HepG2 (cell line): ENCODE measurements around the gene KRT14. TPM values are rescaled to one million over a fixed set of nuclear protein-coding genes. Genes with fewer than 3 reads are reported as not detected.

Source experiments
- CHD4 ChIP-seq: fragments of 200-600 bp; sonication (generic); IDR thresholded peaks from 2 replicates; pipeline ENCODE4 v1.7.0; 2017; ENCODE audit warnings: mild to moderate bottlenecking, low read length, borderline replicate concordance
- E2F1 ChIP-seq: sonication (generic); formaldehyde crosslinking; IDR thresholded peaks from 2 replicates; pipeline ENCODE4 v1.5.0; 2020; ENCODE audit warnings: missing genetic modification reagents
- FOXA1 ChIP-seq, 2 experiments: fragments of 450-650 bp in 1 of 2; sonication (generic) in 1 of 2; formaldehyde crosslinking in 1 of 2; IDR thresholded peaks; 2 replicates each; pipeline versions ENCODE4 v1.4.0 to v1.6.1; 2016 to 2020; ENCODE audit warnings: missing genetic modification reagents in 1 of 2
- FOXP1 ChIP-seq, 2 experiments: fragments of 450-650 bp in 1 of 2; IDR thresholded peaks; 2 replicates each; pipeline ENCODE4 v1.6.1; 2017 to 2018; ENCODE audit warnings: antibody characterized with exemption in 1 of 2
- HOXA5 ChIP-seq: sonication (generic); formaldehyde crosslinking; IDR thresholded peaks from 2 replicates; pipeline ENCODE4 v1.4.0; 2020; ENCODE audit warnings: missing genetic modification reagents
- KMT2A ChIP-seq: sonication (generic); formaldehyde crosslinking; IDR thresholded peaks from 2 replicates; pipeline ENCODE4 v1.4.0; 2020; ENCODE audit warnings: missing genetic modification reagents
- MAFF ChIP-seq: IDR thresholded peaks from 2 replicates; pipeline ENCODE4 v1.6.1; 2011; ENCODE audit warnings: low read depth, low read length, improper control_type of control experiment
- MZF1 ChIP-seq: sonication (generic); formaldehyde crosslinking; IDR thresholded peaks from 2 replicates; pipeline ENCODE4 v1.8.1; 2023; ENCODE audit warnings: mild to moderate bottlenecking, missing genetic modification reagents, borderline replicate concordance
- TAF1 ChIP-seq: sonication (generic); formaldehyde crosslinking; IDR thresholded peaks from 2 replicates; pipeline ENCODE4 v1.4.0; 2020; ENCODE audit warnings: missing genetic modification reagents
- TBP ChIP-seq: sonication (generic); formaldehyde crosslinking; IDR thresholded peaks from 2 replicates; pipeline ENCODE4 v1.5.0; 2020; ENCODE audit warnings: missing genetic modification reagents
- TEAD2 ChIP-seq: sonication (generic); formaldehyde crosslinking; IDR thresholded peaks from 2 replicates; pipeline ENCODE4 v1.9.0; 2021; ENCODE audit warnings: missing genetic modification reagents
- TRIM24 ChIP-seq: sonication (generic); formaldehyde crosslinking; IDR thresholded peaks from 2 replicates; pipeline ENCODE4 v1.8.0; 2022; ENCODE audit warnings: mild to moderate bottlenecking, missing genetic modification reagents
- ZBTB4 ChIP-seq: sonication (generic); formaldehyde crosslinking; IDR thresholded peaks from 2 replicates; pipeline ENCODE4 v1.4.0; 2020; ENCODE audit warnings: missing genetic modification reagents, mild to moderate bottlenecking, borderline replicate concordance
- ZNF18 ChIP-seq: sonication (generic); formaldehyde crosslinking; IDR thresholded peaks from 2 replicates; pipeline ENCODE4 v1.8.0; 2022; ENCODE audit warnings: mild to moderate bottlenecking, missing genetic modification reagents; ENCODE audit not compliant: insufficient replicate concordance
- ZNF230 ChIP-seq: sonication (generic); formaldehyde crosslinking; IDR thresholded peaks from 2 replicates; pipeline ENCODE4 v1.4.0; 2020; ENCODE audit warnings: mild to moderate bottlenecking, missing genetic modification reagents
- ZNF333 ChIP-seq: sonication (generic); formaldehyde crosslinking; IDR thresholded peaks from 2 replicates; pipeline ENCODE4 v1.4.0; 2020; ENCODE audit warnings: mild to moderate bottlenecking, missing genetic modification reagents, borderline replicate concordance
- ZNF513 ChIP-seq: sonication (generic); formaldehyde crosslinking; conservative IDR thresholded peaks from 2 replicates; pipeline ENCODE4 v1.5.0; 2020; ENCODE audit warnings: missing genetic modification reagents
- ZNF546 ChIP-seq: sonication (generic); formaldehyde crosslinking; conservative IDR thresholded peaks from 2 replicates; pipeline ENCODE4 v1.8.1; 2023; ENCODE audit warnings: mild to moderate bottlenecking, missing genetic modification reagents
- ZNF567 ChIP-seq: sonication (generic); formaldehyde crosslinking; IDR thresholded peaks from 2 replicates; pipeline ENCODE4 v1.8.1; 2023; ENCODE audit warnings: mild to moderate bottlenecking, missing genetic modification reagents, borderline replicate concordance
- ZNF614 ChIP-seq: IDR thresholded peaks from 2 replicates; pipeline ENCODE4 v1.6.1; 2018; ENCODE audit warnings: missing biosample characterization, missing genetic modification reagents, inconsistent platforms, borderline replicate concordance
- polyA plus RNA-seq, 8 experiments: library from polyadenylated mRNA; depleted of rRNA in 3 of 8; stranded (reverse) in 7 of 8; unstranded in 1 of 8; fragments of >200 nt; fragmentation: Illumina TruSeq in 4 of 8; extraction: Trizol in 4 of 8; gene quantifications; 2 replicates each; pipeline versions ENCODE4 v1.2.1 to v1.2.3, GENCODE V29; 2011 to 2016; ENCODE audit warnings: low read depth in 4 of 8, missing spikeins in 1 of 8, mixed read lengths in 1 of 8; ENCODE audit not compliant: insufficient read depth in 1 of 8
- total RNA-seq, 5 experiments: library from RNA; depleted of rRNA; stranded (reverse); fragments of >200 nt; fragmentation: Illumina TruSeq; extraction: Trizol; gene quantifications; 2 replicates each; pipeline ENCODE4 v1.2.3, GENCODE V29; 2016; ENCODE audit warnings: low read depth in 1 of 5

The KRT14 gene
- total and polyA plus RNA-seq, 2 of the 13 experiments (the other 11 are each of a cell fraction or from before 2014, with no cell fraction given) = 0.09 TPM; not detected in 1

- no peak for TF ChIP-seq ZNF546 (CRISPR knock-in tag)
- TF ChIP-seq E2F1 (CRISPR knock-in tag) = 0 out of 2 replicates have a peak, but pooled peaks have one; percentile 5
- TF ChIP-seq ZBTB4 = no peak
- TF ChIP-seq TAF1 (CRISPR knock-in tag) = no peak
- no peak for TF ChIP-seq HOXA5 (CRISPR knock-in tag)
- 0 out of 2 replicates have a peak, but pooled peaks have one; percentile 5 for TF ChIP-seq ZNF230 (CRISPR knock-in tag)
- peak; percentile 16 for TF ChIP-seq ZNF18
- no peak for TF ChIP-seq ZNF614 (CRISPR knock-in tag)
- no peak for TF ChIP-seq TBP (CRISPR knock-in tag)
- TF ChIP-seq ZNF567 (CRISPR knock-in tag) = no peak
- TF ChIP-seq KMT2A = no peak
- TF ChIP-seq CHD4 = no peak
- no peak for TF ChIP-seq ZNF513 (CRISPR knock-in tag)
- 0 out of 2 replicates have a peak, but pooled peaks have one; percentile 32 for TF ChIP-seq TRIM24 (CRISPR knock-in tag)
- TF ChIP-seq FOXA1 (IDR thresholded peaks at IDR 0.05) = no peak
- TF ChIP-seq FOXA1 (CRISPR knock-in tag; IDR thresholded peaks at IDR 0.05) = 0 out of 2 replicates have a peak, but pooled peaks have one; percentile 35
- no peak for TF ChIP-seq FOXP1 (IDR thresholded peaks at IDR 0.05)
- TF ChIP-seq FOXP1 (CRISPR knock-in tag; IDR thresholded peaks at IDR 0.05) = peak; percentile 30; the same call in 1 of the 2 replicates
- no peak for TF ChIP-seq ZNF333
- no peak for TF ChIP-seq MZF1 (CRISPR knock-in tag)
- no peak for TF ChIP-seq MAFF
- no peak for TF ChIP-seq TEAD2 (CRISPR knock-in tag)
Observed at GRCh38 chr17:41549596-41550039, 37.1 kb downstream of the KRT14 start (continued).
